OCI-LY7 (cell line): ENCODE data around the gene UBE2H.

Experiments used
- CTCF ChIP-seq: fragments of 200-600 bp; sonication (generic); conservative IDR thresholded peaks from 2 replicates; pipeline ENCODE4 v1.5.1; 2014; ENCODE audit warnings: mild to moderate bottlenecking, antibody characterized with exemption, low read length, moderate library complexity, mixed read lengths
- EZH2phosphoT487 ChIP-seq: fragments of 200-600 bp; sonication (generic); IDR thresholded peaks from 2 replicates; pipeline ENCODE4 v1.6.1; 2018; ENCODE audit warnings: low read depth, borderline replicate concordance, mild to moderate bottlenecking, mixed run types, antibody characterized with exemption, low read length, moderate library complexity, mixed read lengths

- TF ChIP-seq CTCF (no peak), EZH2phosphoT487 (no peak)
These were observed 26.1 kb downstream of the UBE2H start for GRCh38 chr7:129926618-129927017.
